ENCODE results near the gene RND1. TPM values are rescaled to one million over a fixed set of nuclear protein-coding genes. Genes with fewer than 3 reads are reported as not detected.
A peak's percentile ranks its signal among the peaks of the same experiment; 100 is the strongest.

The RND1 gene
- total RNA-seq, 4 donors from 2014 or later, result 0.68 to 3.0 (median 1.6) TPM

- 87 to 91% methylated on average over 11 of the region's 11 CpGs for WGBS, 2 donors
- TF ChIP-seq CTCF (IDR thresholded peaks at IDR 0.05), result no peak
- TF ChIP-seq POLR2A (IDR thresholded peaks at IDR 0.05), result no peak
- no peak overlapping the region for H3K4me3 ChIP-seq (replicated peaks in 1 of 3)
- intact Hi-C loops (cut with DNase I), result no loop called here
- no peaks in the 10 kb centered on the region for H3K27me3 ChIP-seq
- H3K36me3 ChIP-seq, result peaks cover 0 to 4% of the 10 kb centered on the region in 2 donors
- no peak for DNase-seq
- no peak overlapping the region for H3K27ac ChIP-seq
- H3K4me1 ChIP-seq, result peaks cover 4 to 5% of the 10 kb centered on the region in 2 donors
- H3K9me3 ChIP-seq, result no peaks in the 10 kb centered on the region
Measured at GRCh38 chr12:48823281-48823680, 42.4 kb downstream of the RND1 start.

DNA sequence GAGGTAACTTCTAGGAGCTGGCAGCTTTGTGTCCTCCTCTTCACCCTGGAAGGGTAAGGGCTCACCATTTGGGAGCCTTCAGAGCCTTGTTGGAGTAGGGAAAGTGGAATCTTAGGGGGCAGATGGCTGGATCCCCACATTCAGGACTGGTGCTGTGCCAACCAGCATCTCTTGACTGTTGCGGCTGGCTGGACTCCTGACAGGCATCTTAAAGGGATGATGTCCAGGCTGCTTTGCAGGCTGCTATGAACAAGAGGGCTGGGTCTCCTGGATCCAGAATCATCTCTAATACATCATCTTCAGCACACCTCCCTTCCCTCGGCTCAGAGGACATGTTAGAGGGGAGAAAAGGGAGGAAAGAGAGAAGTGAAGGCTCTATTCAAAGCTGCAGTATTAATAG, 43.0 kb downstream of the RND1 start:
- Histone ChIP-seq H3K27ac (no peak overlapping the region), H3K9me3 (no peaks in the 10 kb centered on the region), H3K27me3 (no peaks in the 10 kb centered on the region), H3K4me1 (peaks cover 8% of the 10 kb centered on the region in 2 donors), H3K36me3 (no peaks in the 10 kb centered on the region), H3K4me3 (replicated peaks in 1 of 3) (no peak overlapping the region)
- no peak for DNase-seq
- intact Hi-C loops (cut with DNase I), result no loop called here
- TF ChIP-seq POLR2A (IDR thresholded peaks at IDR 0.05) (no peak), CTCF (IDR thresholded peaks at IDR 0.05) (no peak)
- WGBS, 2 donors, result 67 to 74% methylated on average over 2 of the region's 2 CpGs

DNA sequence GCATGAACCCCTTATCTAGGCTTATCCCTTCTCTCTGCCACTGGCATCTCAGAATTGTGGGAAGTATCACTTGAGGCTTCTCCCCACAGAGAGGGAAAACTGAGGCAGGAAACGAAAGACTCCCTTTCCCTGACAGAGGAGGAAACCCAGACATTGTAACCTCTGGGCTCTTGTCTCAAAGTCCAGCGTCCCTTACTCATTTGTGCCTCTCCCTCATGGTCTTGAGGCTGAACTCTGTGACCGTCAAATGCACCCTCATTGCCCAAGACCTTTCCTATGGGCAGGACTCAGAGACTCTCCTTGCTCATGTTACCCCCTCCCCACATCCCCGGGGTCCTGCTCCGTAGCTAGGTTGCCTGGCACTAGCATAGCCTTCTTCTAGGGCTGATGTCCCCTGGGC, 43.5 kb downstream of the RND1 start:
- Histone ChIP-seq H3K4me1 (peaks cover 11 to 14% of the 10 kb centered on the region in 2 donors), H3K27ac (no peak overlapping the region), H3K4me3 (replicated peaks in 1 of 3) (no peak overlapping the region), H3K27me3 (no peaks in the 10 kb centered on the region), H3K9me3 (no peaks in the 10 kb centered on the region), H3K36me3 (no peaks in the 10 kb centered on the region)
- TF ChIP-seq POLR2A (IDR thresholded peaks at IDR 0.05) (no peak), CTCF (IDR thresholded peaks at IDR 0.05) (no peak)
- intact Hi-C loops (cut with DNase I), result no loop called here
- 86 to 88% methylated on average over 5 of the region's 5 CpGs for WGBS, 2 donors
- no peak for DNase-seq

DNA sequence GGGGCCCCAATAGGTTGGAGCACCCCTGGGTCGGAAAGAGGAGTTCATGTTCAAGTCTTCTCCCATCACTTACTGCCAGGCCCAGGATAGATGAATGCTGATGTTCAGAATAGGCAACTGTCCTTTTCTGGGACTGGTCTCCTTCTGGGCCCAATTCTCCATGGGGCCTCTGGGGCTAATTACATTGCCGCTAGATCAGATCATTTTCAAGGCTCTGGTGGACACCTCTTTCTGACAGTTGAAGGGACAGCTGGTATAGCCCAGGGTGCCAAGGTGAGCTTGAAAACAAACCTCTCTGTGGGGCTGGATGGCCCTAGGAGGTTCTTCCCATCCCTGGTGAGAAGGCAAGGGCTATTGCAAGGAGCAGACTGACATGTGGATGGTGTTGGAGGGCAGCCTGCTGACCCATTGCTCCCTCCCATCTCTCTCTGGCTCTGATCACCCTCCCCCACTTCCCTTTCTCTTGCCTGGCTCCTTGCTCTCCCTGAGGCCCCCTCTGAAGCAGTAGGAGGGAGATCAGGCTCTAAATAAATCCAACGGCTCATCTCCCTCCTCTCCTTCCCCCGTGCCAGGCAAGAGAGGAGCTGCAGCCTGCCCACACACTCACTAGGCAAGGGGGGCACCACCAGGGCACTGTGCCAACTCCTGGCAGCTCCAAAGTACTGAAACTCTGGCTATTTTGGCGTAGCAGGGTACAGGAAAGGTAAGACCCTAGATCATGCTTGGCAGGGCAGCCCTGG, 45.5 kb downstream of the RND1 start:
- Histone ChIP-seq H3K36me3 (no peaks in the 10 kb centered on the region), H3K4me3 (replicated peaks in 1 of 3) (no peak overlapping the region), H3K9me3 (no peaks in the 10 kb centered on the region), H3K4me1 (peaks cover 24 to 28% of the 10 kb centered on the region in 2 donors), H3K27ac (no peak overlapping the region), H3K27me3 (no peaks in the 10 kb centered on the region)
- TF ChIP-seq CTCF (IDR thresholded peaks at IDR 0.05), result no peak
- no peak for TF ChIP-seq POLR2A (IDR thresholded peaks at IDR 0.05)
- intact Hi-C loops (cut with DNase I), result no loop called here
- WGBS, 2 donors, result 74 to 76% methylated on average over 5 of the region's 5 CpGs
- DNase-seq, result no peak

DNA sequence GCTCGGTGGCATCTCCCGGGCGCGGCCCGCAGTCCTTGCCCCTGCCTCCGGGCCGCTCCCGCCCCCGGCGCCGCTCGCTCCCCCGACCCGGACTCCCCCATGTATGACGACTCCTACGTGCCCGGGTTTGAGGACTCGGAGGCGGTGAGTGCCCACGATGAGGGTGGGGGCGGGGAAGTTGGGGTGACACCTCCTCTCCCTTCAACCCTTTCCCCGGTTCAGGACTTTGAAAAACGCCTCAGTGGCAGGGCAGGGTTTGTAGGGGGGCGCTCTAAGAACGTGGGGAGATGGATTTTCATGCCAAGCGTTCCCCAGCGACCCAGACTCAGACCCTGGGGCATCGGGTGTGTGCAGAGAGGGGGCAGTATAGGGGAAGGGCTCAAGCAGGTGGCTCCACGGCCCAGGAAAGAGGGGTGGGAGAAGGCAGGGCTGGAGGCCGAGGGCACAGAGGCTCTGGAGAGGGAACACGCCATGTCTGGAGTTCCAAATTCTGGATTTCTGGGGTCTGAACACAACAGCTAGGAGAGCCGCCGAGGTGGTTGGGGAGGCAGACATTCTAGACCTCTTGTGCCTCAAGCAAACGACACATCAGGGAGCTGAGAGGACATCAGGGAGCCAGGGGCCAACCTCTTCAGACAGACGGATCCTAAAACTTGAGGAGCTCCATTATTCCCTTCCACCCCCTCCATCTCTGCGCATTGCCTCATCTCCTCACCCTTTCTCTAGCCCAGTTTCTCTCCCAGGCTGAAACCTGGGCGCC, 46.7 kb downstream of the RND1 start:
- no peaks in the 10 kb centered on the region for H3K9me3 ChIP-seq
- intact Hi-C loops (cut with DNase I), result no loop called here
- H3K4me1 ChIP-seq, result peaks cover 24 to 29% of the 10 kb centered on the region in 2 donors
- peak in 1 of 2 donors; percentile 17 for DNase-seq
- H3K27ac ChIP-seq, result no peak overlapping the region
- whole genome bisulfite sequencing, 2 donors, result 35 to 39% methylated on average over 20 to 21 of the region's 37 CpGs
- H3K36me3 ChIP-seq, result no peaks in the 10 kb centered on the region
- H3K4me3 ChIP-seq (replicated peaks in 1 of 3), result peak overlapping the region in 2 of 3 donors; percentile 66 to 67
- TF ChIP-seq CTCF (IDR thresholded peaks at IDR 0.05) (no peak), POLR2A (IDR thresholded peaks at IDR 0.05) (no peak)
- no peaks in the 10 kb centered on the region for H3K27me3 ChIP-seq

Data from thyroid gland (tissue), 4 donors.